Upper lobe of left lung (tissue), 4 donors: Measurements from ENCODE around the gene TRIOBP.

Source experiments
- CTCF ChIP-seq, 6 experiments: fragments of 450-650 bp in 4 of 6; fragments of 200-600 bp in 2 of 6; sonication (generic) in 2 of 6; IDR thresholded peaks; one replicate each; pipeline ENCODE4 v1.5.1; 2016 to 2019; ENCODE audit warnings: antibody characterized with exemption in 6 of 6
- EP300 ChIP-seq, 4 donors: sonication (generic); formaldehyde crosslinking; IDR thresholded peaks; one replicate each; pipeline ENCODE4 v1.5.1; 2017; ENCODE audit warnings: antibody characterized with exemption in 4 of 4, control low read depth in 2 of 4
- POLR2A ChIP-seq, 4 donors: fragments of 450-650 bp; IDR thresholded peaks; one replicate each; pipeline ENCODE4 v1.5.1; 2016 to 2017; ENCODE audit warnings: antibody characterized with exemption in 4 of 4, mild to moderate bottlenecking in 2 of 4
- POLR2AphosphoS5 ChIP-seq, 2 donors: sonication (generic); formaldehyde crosslinking; IDR thresholded peaks; one replicate each; pipeline ENCODE4 v1.5.1; 2017; ENCODE audit warnings: antibody characterized with exemption in 2 of 2

DNA sequence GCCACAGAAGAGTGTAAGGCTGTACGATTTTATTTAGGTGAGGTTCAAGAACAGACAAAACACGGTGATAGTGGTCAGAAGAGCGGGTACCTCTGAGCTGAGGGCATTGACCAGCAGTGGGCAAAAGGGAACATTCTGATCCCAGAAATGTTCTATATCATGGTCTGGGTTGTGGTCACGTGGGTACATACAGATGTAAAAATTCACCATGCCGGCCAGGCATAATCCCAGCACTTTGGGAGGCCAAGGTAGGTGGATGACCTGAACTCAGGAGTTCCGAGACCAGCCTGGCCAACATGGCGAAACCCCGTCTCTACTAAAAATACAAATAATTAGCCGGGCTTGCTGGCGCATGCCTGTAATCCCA is 79.8 kb downstream of the TRIOBP start:
- TF ChIP-seq CTCF (IDR thresholded peaks at IDR 0.05) (no peak), POLR2A (IDR thresholded peaks at IDR 0.05) (no peak), POLR2AphosphoS5 (IDR thresholded peaks at IDR 0.05) (no peak), EP300 (IDR thresholded peaks at IDR 0.05) (no peak)
